Nephron progenitor cell (in vitro differentiated cells): ENCODE measurements around the gene ZNF385B.

Source experiments
- DNase-seq: peaks from one replicate; pipeline ENCODE4 v3.0.0; 2021
- H3K27ac Mint-ChIP-seq: 2 replicates; pipeline ENCODE4 v1.8.0; 2021; ENCODE audit warnings: mild to moderate bottlenecking, moderate library complexity, mixed read lengths
- H3K27me3 Mint-ChIP-seq: 2 replicates; pipeline ENCODE4 v1.8.0; 2021; ENCODE audit warnings: mild to moderate bottlenecking, low read depth, mixed read lengths; ENCODE audit not compliant: poor library complexity
- H3K36me3 Mint-ChIP-seq: 2 replicates; pipeline ENCODE4 v1.8.0; 2021; ENCODE audit warnings: low read depth, mixed read lengths
- H3K4me1 Mint-ChIP-seq: 2 replicates; pipeline ENCODE4 v1.8.0; 2021; ENCODE audit warnings: mixed read lengths
- H3K4me3 Mint-ChIP-seq: 2 replicates; pipeline ENCODE4 v1.8.0; 2021; ENCODE audit warnings: mild to moderate bottlenecking, moderate library complexity, mixed read lengths
- H3K9me3 Mint-ChIP-seq: 2 replicates; pipeline ENCODE4 v1.8.0; 2021; ENCODE audit warnings: mild to moderate bottlenecking, moderate library complexity, mixed read lengths
- CTCF ChIP-seq: fragments of 200-600 bp; sonication (generic); IDR thresholded peaks from 2 replicates; pipeline ENCODE4 v1.5.0; 2021; ENCODE audit warnings: antibody characterized with exemption

The ZNF385B gene

GRCh38 chr2:179811042-179811441, 50.4 kb downstream of the ZNF385B start:
- H3K27ac Mint-ChIP-seq: no peak overlapping the region
- H3K27me3 Mint-ChIP-seq: no peaks in the 10 kb centered on the region
- no peaks in the 10 kb centered on the region for H3K4me1 Mint-ChIP-seq
- no peak overlapping the region for H3K4me3 Mint-ChIP-seq
- peaks cover 5% of the 10 kb centered on the region for H3K36me3 Mint-ChIP-seq
- H3K9me3 Mint-ChIP-seq: peaks cover 13% of the 10 kb centered on the region
- no peak for TF ChIP-seq CTCF
- no peak for DNase-seq

DNA sequence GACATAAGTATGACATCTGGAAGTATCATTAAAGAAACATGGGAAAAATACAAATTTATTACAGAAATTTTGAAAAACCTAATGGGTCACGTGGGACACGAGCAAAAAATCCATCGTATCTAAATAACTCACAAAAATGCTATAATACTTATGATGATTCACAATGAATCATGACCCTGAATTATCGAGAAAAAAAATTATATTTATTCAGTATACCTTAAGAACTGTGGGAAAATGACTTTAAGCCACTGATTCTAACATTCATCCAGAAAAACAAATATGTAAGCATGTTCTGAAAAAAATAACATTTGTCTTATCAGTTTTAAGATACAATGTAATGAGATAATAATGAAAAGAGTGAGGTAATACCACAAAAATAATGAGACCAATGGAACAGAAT, 51.8 kb downstream of the ZNF385B start:
- no peak overlapping the region for H3K27ac Mint-ChIP-seq
- no peak overlapping the region for H3K4me3 Mint-ChIP-seq
- TF ChIP-seq CTCF: no peak
- no peaks in the 10 kb centered on the region for H3K4me1 Mint-ChIP-seq
- peaks cover 13% of the 10 kb centered on the region for H3K9me3 Mint-ChIP-seq
- DNase-seq: no peak
- H3K27me3 Mint-ChIP-seq: no peaks in the 10 kb centered on the region
- peaks cover 5% of the 10 kb centered on the region for H3K36me3 Mint-ChIP-seq

GRCh38 chr2:179805001-179805400, 56.4 kb downstream of the ZNF385B start:
- DNase-seq: no peak

GRCh38 chr2:179804206-179804605, 57.2 kb downstream of the ZNF385B start:
- Mint-ChIP-seq H3K27me3 (no peaks in the 10 kb centered on the region), H3K36me3 (no peaks in the 10 kb centered on the region)

More at GRCh38 chr2:179805001-179805400, 56.4 kb downstream of the ZNF385B start:
- no peak overlapping the region for H3K4me3 Mint-ChIP-seq
- H3K27me3 Mint-ChIP-seq: no peaks in the 10 kb centered on the region
- H3K36me3 Mint-ChIP-seq: no peaks in the 10 kb centered on the region
- H3K4me1 Mint-ChIP-seq: no peaks in the 10 kb centered on the region
- H3K27ac Mint-ChIP-seq: no peak overlapping the region
- no peaks in the 10 kb centered on the region for H3K9me3 Mint-ChIP-seq
- no peak for TF ChIP-seq CTCF

GRCh38 chr2:179802051-179802882, 59.1 kb downstream of the ZNF385B start:
- Mint-ChIP-seq H3K9me3 (no peaks in the 10 kb centered on the region), H3K4me1 (no peaks in the 10 kb centered on the region), H3K27ac (no peak overlapping the region), H3K27me3 (no peaks in the 10 kb centered on the region), H3K36me3 (no peaks in the 10 kb centered on the region), H3K4me3 (no peak overlapping the region)
- TF ChIP-seq CTCF: no peak
- DNase-seq: no peak

More at GRCh38 chr2:179804206-179804605, 57.2 kb downstream of the ZNF385B start:
- Mint-ChIP-seq H3K4me3 (no peak overlapping the region), H3K4me1 (no peaks in the 10 kb centered on the region), H3K9me3 (no peaks in the 10 kb centered on the region), H3K27ac (no peak overlapping the region)
- no peak for DNase-seq
- TF ChIP-seq CTCF: no peak

- Mint-ChIP-seq H3K27me3 (no peaks in the 10 kb centered on the region), H3K36me3 (no peaks in the 10 kb centered on the region), H3K4me1 (no peaks in the 10 kb centered on the region), H3K9me3 (no peaks in the 10 kb centered on the region), H3K4me3 (no peak overlapping the region), H3K27ac (no peak overlapping the region)
- TF ChIP-seq CTCF: no peak
- DNase-seq: no peak
Measured at GRCh38 chr2:179800776-179801175, 60.6 kb downstream of the ZNF385B start.
